B cell (primary cell): Measurements from ENCODE around the gene F12. TPM values are rescaled to one million over a fixed set of nuclear protein-coding genes. Genes with fewer than 3 reads are reported as not detected.

ENCODE experiments used
- ATAC-seq: fragments of 200-7000 bp; cut with Tn5 transposase; one replicate; pipeline ENCODE4 v1.10.0; 2021; ENCODE audit warnings: low read depth, mild to moderate bottlenecking, moderate number of reproducible peaks, moderate library complexity
- CTCF ChIA-PET: fragments of 350-600 bp; sonication (Branson Sonifier 250); formaldehyde crosslinking; loops from one replicate; lab custom pipeline; 2021; ENCODE audit warnings: antibody characterized with exemption, inconsistent platforms; lab: Charles Lee
- POLR2A ChIA-PET: fragments of 350-600 bp; sonication (Branson Sonifier 250); formaldehyde crosslinking; loops from one replicate; lab custom pipeline; 2021; ENCODE audit warnings: antibody characterized with exemption; lab: Charles Lee
- DNase-seq: peaks from one replicate; pipeline ENCODE4 v3.0.0; 2013
- H2AFZ ChIP-seq: 2 replicates; pipeline ENCODE4 v1.6.1; 2012; ENCODE audit warnings: mild to moderate bottlenecking, low read depth, low read length; ENCODE audit not compliant: insufficient read depth, poor library complexity, severe bottlenecking
- H3K27ac ChIP-seq, 2 donors: 1 replicate in 1 of 2; 2 replicates in 1 of 2; pipeline ENCODE4 v1.5.1; 2012 to 2013; ENCODE audit warnings: low read length in 2 of 2, mild to moderate bottlenecking in 2 of 2, moderate library complexity in 1 of 2
- H3K27me3 ChIP-seq, 4 experiments: fragments of 200-600 bp in 1 of 4; sonication (generic) in 1 of 4; replicated peaks in 1 of 4; 1 replicate in 2 of 4; 2 replicates in 2 of 4; pipeline versions ENCODE4 v1.6.1 to v1.7.0; 2013 to 2016; ENCODE audit warnings: low read length in 3 of 4, mild to moderate bottlenecking in 2 of 4, mixed read lengths in 1 of 4, moderate library complexity in 1 of 4; ENCODE audit not compliant: insufficient read depth in 4 of 4, control insufficient read depth in 3 of 4; ENCODE audit errors: control extremely low read depth in 1 of 4
- H3K36me3 ChIP-seq, 2 experiments: replicated peaks in 1 of 2; 1 replicate in 1 of 2; 2 replicates in 1 of 2; pipeline versions ENCODE4 v1.6.1 to v1.7.1; 2013; ENCODE audit warnings: low read length in 1 of 2; ENCODE audit not compliant: insufficient read depth in 2 of 2, control insufficient read depth in 1 of 2; ENCODE audit errors: control extremely low read depth in 1 of 2, extremely low read depth in 1 of 2
- H3K4me1 ChIP-seq, 2 donors: fragments of 200-600 bp in 1 of 2; sonication (generic) in 1 of 2; 1 replicate in 1 of 2; 2 replicates in 1 of 2; pipeline versions ENCODE4 v1.5.1 to v1.6.1; 2013 to 2017; ENCODE audit warnings: low read length in 2 of 2; ENCODE audit not compliant: control insufficient read depth in 2 of 2, insufficient read depth in 2 of 2
- H3K4me2 ChIP-seq: replicated peaks from 2 replicates; pipeline ENCODE3; 2012; ENCODE audit warnings: mild to moderate bottlenecking, low read depth, low read length; ENCODE audit not compliant: poor library complexity, severe bottlenecking
- H3K4me3 ChIP-seq, 5 experiments: fragments of 200-600 bp in 1 of 5; sonication (generic) in 1 of 5; 1 replicate in 3 of 5; 2 replicates in 2 of 5; pipeline versions ENCODE4 v1.5.1 to v1.7.0; 2011 to 2016; ENCODE audit warnings: low read length in 4 of 5, mild to moderate bottlenecking in 4 of 5, low read depth in 2 of 5, control low read depth in 1 of 5, moderate library complexity in 1 of 5; ENCODE audit not compliant: insufficient read depth in 1 of 5; ENCODE audit errors: control extremely low read depth in 1 of 5, extremely low read depth in 1 of 5
- H3K79me2 ChIP-seq: fragments of 200-600 bp; sonication (generic); one replicate; pipeline ENCODE4 v1.6.0; 2016; ENCODE audit warnings: low read length; ENCODE audit not compliant: control insufficient read depth, insufficient read depth
- H3K9ac ChIP-seq: fragments of 200-600 bp; sonication (generic); 2 replicates; pipeline ENCODE4 v1.6.1; 2017; ENCODE audit warnings: mild to moderate bottlenecking, low read length, moderate library complexity
- H3K9me3 ChIP-seq, 3 donors: one replicate each; pipeline versions ENCODE4 v1.6.1 to v1.7.1; 2013; ENCODE audit warnings: low read length in 2 of 3; ENCODE audit not compliant: control insufficient read depth in 2 of 3, insufficient read depth in 1 of 3; ENCODE audit errors: control extremely low read depth in 1 of 3
- H4K20me1 ChIP-seq: 2 replicates; pipeline ENCODE4 v1.6.0; 2012; ENCODE audit warnings: mild to moderate bottlenecking, low read length; ENCODE audit not compliant: insufficient read depth, control insufficient read depth, poor library complexity, severe bottlenecking
- H3K27ac Mint-ChIP-seq: one replicate; pipeline ENCODE4 v1.8.0; 2021; ENCODE audit warnings: mixed read lengths
- H3K27me3 Mint-ChIP-seq: one replicate; pipeline ENCODE4 v1.8.0; 2021; ENCODE audit warnings: mixed read lengths
- H3K4me1 Mint-ChIP-seq: one replicate; pipeline ENCODE4 v1.8.0; 2021; ENCODE audit warnings: mixed read lengths
- H3K4me3 Mint-ChIP-seq: one replicate; pipeline ENCODE4 v1.8.0; 2021; ENCODE audit warnings: mixed read lengths
- H3K9me3 Mint-ChIP-seq: one replicate; pipeline ENCODE4 v1.8.0; 2022; ENCODE audit warnings: mixed read lengths; ENCODE audit not compliant: insufficient read depth
- CTCF ChIP-seq: fragments of 200-600 bp; IDR thresholded peaks from one replicate; pipeline ENCODE4 v1.8.0; 2022; ENCODE audit warnings: antibody characterized with exemption, mild to moderate bottlenecking
- EZH2 ChIP-seq: IDR thresholded peaks from 2 replicates; pipeline ENCODE4 v1.6.1; 2012; ENCODE audit warnings: borderline replicate concordance, low read depth, mild to moderate bottlenecking, moderate library complexity, low read length; ENCODE audit not compliant: insufficient read depth, poor library complexity, severe bottlenecking
- WGBS: methylation state at CpG from one replicate; pipeline ENCODE4 v1.1.5; 2013; ENCODE audit warnings: missing lambda C conversion rate; ENCODE audit not compliant: insufficient coverage; 5-methylcytosine and 5-hydroxymethylcytosine counted together
- intact Hi-C: fragments of 100-400 bp; cut with micrococcal nuclease; formaldehyde crosslinking; loops from one replicate; pipeline ENCODE4 v1.10.0; 2022
- polyA plus RNA-seq: library from polyadenylated mRNA; depleted of rRNA; stranded (reverse); fragments of >200 nt; gene quantifications from 2 replicates; pipeline ENCODE4 v1.2.3, GENCODE V29; 2012
- total RNA-seq, 2 donors: library from RNA; stranded (reverse); fragments of 120-200 nt in 1 of 2; gene quantifications; 1 replicate in 1 of 2; 2 replicates in 1 of 2; pipeline versions ENCODE4 v1.2.3 to v1.2.4, GENCODE V29; 2013 to 2022

The F12 gene
- total and polyA plus RNA-seq, 2 donors (not counting 1 experiment from before 2014, with no cell fraction given) = 3.1 TPM; not detected in 1

- intact Hi-C loops = no loop called here
- Histone ChIP-seq H3K27me3 (no peaks in the 10 kb centered on the region), H2AFZ (no peak overlapping the region), H4K20me1 (peaks cover 95% of the 10 kb centered on the region), H3K9ac (no peak overlapping the region), H3K79me2 (peaks cover 22% of the 10 kb centered on the region), H3K4me3 (no peak overlapping the region), H3K27ac (no peak overlapping the region), H3K36me3 (peaks cover 4 to 73% of the 10 kb centered on the region in 2 experiments), H3K4me2 (no peak overlapping the region), H3K4me1 (peaks cover 10 to 15% of the 10 kb centered on the region in 2 donors), H3K9me3 (no peaks in the 10 kb centered on the region)
- peak; percentile 23 for ATAC-seq
- 95% methylated on average over 24 of the region's 24 CpGs for WGBS
- ChIA-PET POLR2A (interaction anchor here (10.8 kb wide), 1 partner anchor 9 kb away, joined by 103 read pairs; no protein-coding TSS in a partner anchor), CTCF (interaction anchor here (0.7 to 21.3 kb wide), 5 partner anchors 11 to 51 kb away, joined by 3 to 628 read pairs (median 3); partner anchors contain the start of genes F12, GRK6 and PFN3)
- Mint-ChIP-seq H3K4me3 (no peak overlapping the region), H3K9me3 (no peaks in the 10 kb centered on the region), H3K4me1 (peaks cover 28% of the 10 kb centered on the region), H3K27ac (peak overlapping the region; percentile 47), H3K27me3 (no peaks in the 10 kb centered on the region)
- TF ChIP-seq CTCF (no peak), EZH2 (no peak)
- DNase-seq = peak; percentile 15
Measured at GRCh38 chr5:177440211-177440989, 31.0 kb upstream of the F12 start.
